Measurements from ENCODE around the gene PCNX2.

The PCNX2 gene

DNA sequence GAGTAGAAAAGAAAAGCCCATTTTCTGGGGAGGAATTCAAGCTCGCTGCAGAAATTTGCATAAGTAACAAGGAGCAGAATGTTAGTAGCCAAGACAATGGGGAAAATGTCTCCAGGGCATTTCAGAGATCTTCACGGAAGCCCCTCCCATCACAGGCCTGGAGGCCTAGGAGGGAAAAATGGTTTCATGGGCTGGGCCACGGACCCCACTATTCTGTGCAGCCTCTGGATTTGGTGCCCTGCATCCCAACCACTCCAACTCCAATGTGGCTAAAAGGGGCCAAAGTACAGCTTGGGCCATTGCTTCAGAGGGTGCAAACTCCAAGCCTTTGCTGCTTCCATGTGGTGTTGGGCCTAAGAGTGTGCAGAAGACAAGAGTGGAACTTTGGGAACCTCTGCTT is 302.0 kb downstream of the PCNX2 start:
- in situ Hi-C loops (cut with MboI; ENCODE audit: low sequenced_read_pairs): no loop called here

- in situ Hi-C loops (cut with MboI; ENCODE audit: low sequenced_read_pairs): no loop called here
Observed at GRCh38 chr1:232992227-232992626, 303.3 kb downstream of the PCNX2 start.

- in situ Hi-C loops (cut with MboI; ENCODE audit: low sequenced_read_pairs): no loop called here
Observed at GRCh38 chr1:232991238-232991637, 304.3 kb downstream of the PCNX2 start.

GRCh38 chr1:232990176-232991128 is 305.1 kb downstream of the PCNX2 start:
- in situ Hi-C loops (cut with MboI; ENCODE audit: low sequenced_read_pairs): no loop called here

GRCh38 chr1:232988572-232989040 is 306.9 kb downstream of the PCNX2 start:
- in situ Hi-C loops (cut with MboI; ENCODE audit: low sequenced_read_pairs): no loop called here

DNA sequence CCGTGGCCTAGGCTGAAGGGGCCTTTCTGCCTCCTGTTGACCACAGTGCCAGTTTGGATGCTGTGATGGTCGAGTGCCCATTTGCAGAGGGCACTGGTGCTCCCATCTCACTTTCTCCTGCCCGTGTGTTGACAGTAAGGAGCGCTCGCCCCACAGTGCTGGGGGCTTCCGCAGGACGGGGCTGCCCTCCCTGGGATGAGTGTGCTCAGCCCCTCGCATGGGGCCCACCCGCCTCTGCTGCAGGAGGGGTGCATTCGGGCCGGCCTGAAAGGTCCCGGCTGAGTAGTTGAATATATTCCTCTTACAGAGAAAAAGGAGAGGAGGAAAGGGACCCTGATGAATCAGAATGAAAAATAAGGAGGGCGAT is 307.8 kb downstream of the PCNX2 start:
- in situ Hi-C loops (cut with MboI; ENCODE audit: low sequenced_read_pairs): no loop called here

DNA sequence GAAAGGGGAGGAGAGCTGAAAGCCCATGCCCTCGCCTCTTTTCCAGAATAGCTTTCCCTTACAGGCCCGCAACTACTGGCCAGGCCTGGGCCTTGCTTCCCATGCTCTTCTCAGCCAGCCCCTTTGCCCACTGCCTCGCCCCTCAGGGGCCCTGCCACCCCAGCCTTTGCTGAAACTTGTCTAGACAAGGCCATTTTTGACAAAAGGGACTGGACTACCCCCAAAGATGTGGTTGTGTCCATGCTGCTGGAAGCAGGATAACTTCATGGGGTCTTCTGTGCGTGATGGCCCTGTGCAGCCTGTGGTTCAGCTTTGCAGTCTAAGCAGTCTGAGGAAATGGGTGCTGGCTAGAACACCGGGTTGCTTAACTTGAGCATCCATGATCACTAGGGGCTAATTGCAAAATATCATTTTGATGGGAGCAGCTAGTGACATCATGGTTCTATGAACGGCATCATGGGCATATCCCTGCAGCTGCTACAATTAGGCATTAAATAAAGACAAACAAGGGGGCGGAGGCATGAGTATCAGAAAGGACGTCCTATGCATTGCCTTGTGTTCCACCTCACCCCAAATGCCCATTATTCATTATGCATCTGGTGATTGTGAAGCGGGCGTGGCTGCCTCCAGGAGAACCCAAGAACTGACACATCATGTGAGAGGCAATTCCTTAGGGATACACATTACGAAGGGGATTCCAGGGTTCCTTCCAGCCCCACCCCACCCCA is 308.3 kb downstream of the PCNX2 start:
- in situ Hi-C loops (cut with MboI; ENCODE audit: low sequenced_read_pairs): no loop called here

DNA sequence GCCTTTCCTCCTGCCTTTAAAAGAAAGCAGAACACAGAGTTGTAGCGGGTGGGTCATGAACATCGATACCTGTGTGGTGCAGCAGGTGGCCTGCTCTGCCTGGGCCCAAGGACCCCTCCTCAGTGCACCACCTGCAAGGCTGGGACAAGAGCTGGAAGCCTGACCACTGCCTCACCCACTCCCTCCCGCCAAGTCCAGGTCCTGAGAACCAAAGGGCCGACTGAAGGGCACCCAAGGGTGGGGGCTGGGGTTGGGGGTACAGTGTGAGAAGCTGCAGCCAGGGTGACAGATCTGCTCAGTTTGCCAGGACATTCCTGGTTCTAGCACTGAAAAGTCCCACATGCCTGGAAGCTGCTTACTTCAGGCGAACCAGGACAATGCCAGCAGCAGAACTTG is 309.0 kb downstream of the PCNX2 start:
- in situ Hi-C loops (cut with MboI; ENCODE audit: low sequenced_read_pairs): no loop called here

GRCh38 chr1:232985882-232986526 is 309.5 kb downstream of the PCNX2 start:
- in situ Hi-C loops (cut with MboI; ENCODE audit: low sequenced_read_pairs): no loop called here

- in situ Hi-C loops (cut with MboI; ENCODE audit: low sequenced_read_pairs): no loop called here
Observed at GRCh38 chr1:232984577-232985425, 310.7 kb downstream of the PCNX2 start.

DNA sequence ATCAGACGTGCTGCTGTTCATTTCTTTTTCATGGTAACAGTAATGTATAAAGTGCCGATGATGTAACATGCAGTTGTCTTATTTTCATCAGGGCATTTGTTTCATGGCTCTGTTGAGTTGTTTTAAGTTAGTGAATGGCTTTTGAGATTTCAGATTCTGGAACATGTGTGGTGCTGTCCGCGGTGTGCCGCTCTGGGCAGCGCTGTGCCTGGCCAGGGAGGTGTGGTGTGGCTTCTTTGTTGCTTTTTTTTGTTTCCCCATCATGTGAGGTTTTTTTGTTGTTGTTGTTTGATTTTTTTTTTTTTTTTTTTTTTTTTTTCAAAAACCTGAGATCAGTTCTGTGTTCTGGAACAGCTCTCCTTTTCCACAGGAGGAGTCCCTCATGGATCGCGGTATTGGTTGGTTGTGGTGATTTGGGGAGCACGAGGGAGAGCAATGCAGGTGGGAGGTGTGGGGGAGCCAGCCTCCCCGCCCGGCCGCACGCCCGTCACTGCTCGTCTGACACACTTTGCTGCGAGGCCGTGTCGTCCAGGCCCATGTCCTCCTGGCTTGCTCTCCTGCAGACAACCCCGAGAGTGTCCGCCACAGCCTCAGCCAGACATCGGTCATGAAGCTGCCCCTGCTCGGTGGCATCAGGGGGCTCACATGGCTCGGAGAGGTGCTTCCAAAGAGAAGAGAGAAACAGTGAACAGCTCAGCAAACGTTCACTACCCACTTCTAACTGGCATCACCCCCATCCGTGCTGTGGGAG is 311.5 kb downstream of the PCNX2 start:
- in situ Hi-C loops (cut with MboI; ENCODE audit: low sequenced_read_pairs): no loop called here

DNA sequence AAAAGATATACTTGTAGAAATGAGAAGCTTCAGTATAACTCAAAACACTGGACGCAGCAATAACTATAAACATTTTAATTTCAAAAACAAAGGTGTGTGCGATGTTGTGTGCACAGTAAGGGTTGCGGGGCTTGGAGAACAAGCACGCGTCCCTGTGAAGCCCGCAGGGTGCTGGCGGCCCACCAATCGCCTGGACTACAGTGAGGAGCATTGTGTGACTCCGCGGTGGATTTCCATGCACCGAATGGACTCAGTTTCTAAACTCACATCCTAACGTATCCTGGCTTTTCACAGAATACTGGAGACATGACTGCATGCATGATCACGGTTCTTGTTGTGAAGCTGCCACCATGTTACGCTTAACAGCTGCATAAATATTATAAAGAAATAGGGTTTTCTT is 312.1 kb downstream of the PCNX2 start:
- in situ Hi-C loops (cut with MboI; ENCODE audit: low sequenced_read_pairs): no loop called here

DNA sequence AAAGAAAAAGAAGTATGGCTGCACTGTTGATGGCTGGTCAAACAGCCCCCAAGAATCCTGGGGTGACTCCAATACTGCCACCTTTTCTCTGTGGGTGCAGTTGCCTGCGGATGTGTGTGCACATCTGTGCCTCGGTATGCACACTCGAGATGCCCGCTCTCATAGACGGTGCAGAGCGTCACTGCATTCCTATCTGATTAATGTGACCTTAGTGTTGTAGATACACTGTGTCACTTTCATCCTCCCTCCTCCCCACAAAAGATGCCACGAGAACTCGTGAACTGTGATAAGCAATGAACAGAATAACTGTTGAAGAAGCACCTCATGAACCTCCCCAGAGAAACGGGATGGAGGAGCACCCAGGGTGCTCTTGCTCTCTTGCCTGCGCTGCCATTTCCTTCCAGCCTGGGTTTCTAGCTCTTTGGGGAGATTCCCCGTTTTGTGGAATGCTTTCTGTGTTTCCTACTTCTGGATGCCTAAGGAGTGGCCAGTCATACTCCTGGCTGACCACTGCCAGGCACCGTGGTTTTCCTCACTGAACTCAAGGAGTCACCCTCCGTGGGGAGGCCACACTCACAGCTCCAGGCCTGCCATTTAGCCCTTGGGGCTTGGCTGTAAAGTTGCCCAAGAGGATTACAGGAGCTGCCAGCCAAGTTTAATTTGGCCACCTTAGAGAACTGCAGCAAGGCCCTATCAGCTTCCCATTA is 313.1 kb downstream of the PCNX2 start:
- in situ Hi-C loops (cut with MboI; ENCODE audit: low sequenced_read_pairs): no loop called here

GRCh38 chr1:232980986-232981560 is 314.5 kb downstream of the PCNX2 start:
- in situ Hi-C loops (cut with MboI; ENCODE audit: low sequenced_read_pairs): no loop called here

- in situ Hi-C loops (cut with MboI; ENCODE audit: low sequenced_read_pairs): no loop called here
Observed at GRCh38 chr1:232980355-232980978, 315.1 kb downstream of the PCNX2 start.

GRCh38 chr1:232979558-232979957 is 316.0 kb downstream of the PCNX2 start:
- in situ Hi-C loops (cut with MboI; ENCODE audit: low sequenced_read_pairs): no loop called here

GRCh38 chr1:232978815-232979214 is 316.7 kb downstream of the PCNX2 start:
- in situ Hi-C loops (cut with MboI; ENCODE audit: low sequenced_read_pairs): no loop called here

GRCh38 chr1:232978091-232978634 is 317.4 kb downstream of the PCNX2 start:
- in situ Hi-C loops (cut with MboI; ENCODE audit: low sequenced_read_pairs): no loop called here
